Transverse colon (tissue), 4 donors: ENCODE results near the gene CYP26A1.

Experiments used
- CTCF ChIP-seq, 5 experiments: fragments of 200-600 bp in 3 of 5; fragments of 450-650 bp in 2 of 5; sonication (generic) in 3 of 5; IDR thresholded peaks; 1 replicate in 2 of 5; 2 replicates in 3 of 5; pipeline ENCODE4 v1.5.1; 2016 to 2017; ENCODE audit warnings: antibody characterized with exemption in 5 of 5, inconsistent platforms in 3 of 5, mild to moderate bottlenecking in 2 of 5, moderate library complexity in 1 of 5
- POLR2A ChIP-seq: fragments of 450-650 bp; IDR thresholded peaks from one replicate; pipeline ENCODE4 v1.6.1; 2016; ENCODE audit warnings: antibody characterized with exemption, mild to moderate bottlenecking, moderate library complexity
- POLR2AphosphoS5 ChIP-seq, 3 donors: sonication (generic); formaldehyde crosslinking; IDR thresholded peaks; one replicate each; pipeline ENCODE4 v1.6.1; 2016; ENCODE audit warnings: antibody characterized with exemption in 3 of 3

- no peak for TF ChIP-seq CTCF (IDR thresholded peaks at IDR 0.05)
- TF ChIP-seq POLR2AphosphoS5 (IDR thresholded peaks at IDR 0.05), result no peak
- no peak for TF ChIP-seq POLR2A
These were observed 7.6 kb downstream of the CYP26A1 start for GRCh38 chr10:93081318-93081717.
